ENCODE results near the gene CLEC20A.

DNA sequence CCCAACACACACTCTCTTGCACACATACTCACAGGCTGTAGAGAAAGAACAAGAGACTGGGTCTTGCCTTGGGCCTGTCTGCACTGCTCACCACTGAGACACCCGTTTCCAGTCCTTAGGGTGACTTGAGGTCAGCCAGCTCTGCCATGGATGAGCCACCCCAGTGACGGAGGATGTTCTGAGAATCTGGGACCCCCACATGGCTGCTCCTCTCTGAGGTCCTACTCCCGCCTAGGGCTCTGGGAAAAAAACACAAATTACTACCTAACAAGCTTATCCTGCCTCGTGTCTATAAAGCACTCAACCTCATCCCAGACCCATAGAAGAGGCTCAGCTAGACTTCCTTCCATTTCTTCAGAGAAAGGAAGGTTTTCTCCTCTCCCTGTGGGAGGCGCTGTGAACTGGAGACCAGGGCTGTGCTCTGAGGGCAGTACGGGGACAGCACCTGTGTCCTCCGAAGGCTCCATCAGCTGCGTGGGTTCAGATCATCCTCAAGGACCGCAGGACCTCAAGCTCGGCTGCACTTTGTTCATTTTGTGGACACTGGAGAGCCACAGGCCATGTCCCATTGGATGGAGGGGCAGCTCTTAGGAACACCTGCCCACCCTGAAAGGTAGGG is 4.3 kb upstream of the CLEC20A start:
- TF ChIP-seq POLR2A (IDR thresholded peaks at IDR 0.05; ENCODE audit: low read length) (no peak), GATA1 (IDR thresholded peaks at IDR 0.05; ENCODE audit: low read depth, low read length) (no peak)
